Mononuclear cell (primary cell): ENCODE data around the gene FOSL1. TPM values are rescaled to one million over a fixed set of nuclear protein-coding genes. Genes with fewer than 3 reads are reported as not detected.

Experiments used
- H3K27me3 ChIP-seq: 2 replicates; pipeline ENCODE4 v1.6.0; 2011; ENCODE audit warnings: low read length, control low read depth; ENCODE audit not compliant: insufficient read depth
- H3K4me1 ChIP-seq: 2 replicates; pipeline ENCODE4 v1.5.1; 2011; ENCODE audit warnings: mild to moderate bottlenecking, low read length, control low read depth; ENCODE audit not compliant: insufficient read depth
- H3K4me3 ChIP-seq: 2 replicates; pipeline ENCODE4 v1.5.1; 2011; ENCODE audit warnings: mild to moderate bottlenecking, low read length, moderate library complexity
- H3K9me3 ChIP-seq: 2 replicates; pipeline ENCODE4 v1.5.1; 2011; ENCODE audit warnings: low read depth, mild to moderate bottlenecking, control low read depth, low read length
- total RNA-seq: library from RNA; depleted of rRNA; stranded (reverse); fragments of >200 nt; gene quantifications from one replicate; pipeline ENCODE4 v1.2.3, GENCODE V29; 2012

FOSL1 gene
- total RNA-seq, 1 donor: 4.0 TPM

- no peaks in the 10 kb centered on the region for H3K9me3 ChIP-seq
- H3K4me1 ChIP-seq: peaks cover 42% of the 10 kb centered on the region
- no peaks in the 10 kb centered on the region for H3K27me3 ChIP-seq
- H3K4me3 ChIP-seq: no peak overlapping the region
Measured at GRCh38 chr11:65912845-65913244, 12.7 kb upstream of the FOSL1 start.

GRCh38 chr11:65911682-65912568 lies 11.7 kb upstream of the FOSL1 start:
- Histone ChIP-seq H3K4me1 (peaks cover 33% of the 10 kb centered on the region), H3K9me3 (no peaks in the 10 kb centered on the region), H3K27me3 (no peaks in the 10 kb centered on the region), H3K4me3 (no peak overlapping the region)

- Histone ChIP-seq H3K9me3 (no peaks in the 10 kb centered on the region), H3K4me1 (peaks cover 6% of the 10 kb centered on the region), H3K4me3 (no peak overlapping the region), H3K27me3 (no peaks in the 10 kb centered on the region)
Measured at GRCh38 chr11:65907878-65908277, 7.7 kb upstream of the FOSL1 start.

- Histone ChIP-seq H3K9me3 (no peaks in the 10 kb centered on the region), H3K27me3 (no peaks in the 10 kb centered on the region), H3K4me3 (no peak overlapping the region), H3K4me1 (peaks cover 2% of the 10 kb centered on the region)
Measured at GRCh38 chr11:65906602-65907001, 6.4 kb upstream of the FOSL1 start.

GRCh38 chr11:65903715-65904114 lies 3.5 kb upstream of the FOSL1 start:
- H3K4me1 ChIP-seq: peaks cover 25% of the 10 kb centered on the region
- H3K27me3 ChIP-seq: peaks cover 6% of the 10 kb centered on the region
- H3K9me3 ChIP-seq: no peaks in the 10 kb centered on the region
- no peak overlapping the region for H3K4me3 ChIP-seq

- Histone ChIP-seq H3K9me3 (no peaks in the 10 kb centered on the region), H3K4me1 (peaks cover 31% of the 10 kb centered on the region), H3K27me3 (peaks cover 6% of the 10 kb centered on the region), H3K4me3 (no peak overlapping the region)
Measured at GRCh38 chr11:65903068-65903481, 2.9 kb upstream of the FOSL1 start.

- H3K9me3 ChIP-seq: no peaks in the 10 kb centered on the region
- peaks cover 31% of the 10 kb centered on the region for H3K4me1 ChIP-seq
- no peak overlapping the region for H3K4me3 ChIP-seq
- H3K27me3 ChIP-seq: peaks cover 6% of the 10 kb centered on the region
Measured at GRCh38 chr11:65900899-65901180, 652 bp upstream of the FOSL1 start.

- Histone ChIP-seq H3K4me3 (peak overlapping the region; percentile 36), H3K27me3 (peaks cover 6% of the 10 kb centered on the region), H3K4me1 (peaks cover 34% of the 10 kb centered on the region), H3K9me3 (no peaks in the 10 kb centered on the region)
Measured at GRCh38 chr11:65899356-65900124, 648 bp downstream of the FOSL1 start.

GRCh38 chr11:65898656-65899355 lies 1.4 kb downstream of the FOSL1 start:
- Histone ChIP-seq H3K4me1 (peaks cover 41% of the 10 kb centered on the region), H3K27me3 (peaks cover 6% of the 10 kb centered on the region), H3K9me3 (no peaks in the 10 kb centered on the region), H3K4me3 (peak overlapping the region; percentile 36)

- Histone ChIP-seq H3K4me3 (no peak overlapping the region), H3K4me1 (peaks cover 59% of the 10 kb centered on the region), H3K27me3 (peaks cover 6% of the 10 kb centered on the region), H3K9me3 (no peaks in the 10 kb centered on the region)
Measured at GRCh38 chr11:65897020-65897471, 3.1 kb downstream of the FOSL1 start.

- peaks cover 63% of the 10 kb centered on the region for H3K4me1 ChIP-seq
- H3K9me3 ChIP-seq: no peaks in the 10 kb centered on the region
- no peak overlapping the region for H3K4me3 ChIP-seq
- H3K27me3 ChIP-seq: peaks cover 6% of the 10 kb centered on the region
Measured at GRCh38 chr11:65896034-65896999, 3.9 kb downstream of the FOSL1 start.

GRCh38 chr11:65895482-65895981 lies 4.7 kb downstream of the FOSL1 start:
- Histone ChIP-seq H3K27me3 (peaks cover 6% of the 10 kb centered on the region), H3K9me3 (no peaks in the 10 kb centered on the region), H3K4me3 (no peak overlapping the region), H3K4me1 (peaks cover 65% of the 10 kb centered on the region)

- peaks cover 2% of the 10 kb centered on the region for H3K27me3 ChIP-seq
- peaks cover 66% of the 10 kb centered on the region for H3K4me1 ChIP-seq
- peak overlapping the region; percentile 27 for H3K4me3 ChIP-seq
- no peaks in the 10 kb centered on the region for H3K9me3 ChIP-seq
Measured at GRCh38 chr11:65894034-65894591, 6.1 kb downstream of the FOSL1 start.
